GM20000 (cell line): ENCODE measurements around the gene COL6A3.

ENCODE experiments used
- DNase-seq: peaks from one replicate; pipeline ENCODE4 v3.0.0; 2012; ENCODE audit warnings: low spot score
- CTCF ChIP-seq: IDR thresholded peaks from 2 replicates; pipeline ENCODE4 v1.5.1; 2012; ENCODE audit warnings: mild to moderate bottlenecking, control low read depth; ENCODE audit errors: extremely low read depth, missing control alignments

Gene COL6A3

GRCh38 chr2:237293978-237294377, 120.0 kb downstream of the COL6A3 start:
- DNase-seq = no peak
- TF ChIP-seq CTCF = no peak

GRCh38 chr2:237291138-237291792, 122.7 kb downstream of the COL6A3 start:
- TF ChIP-seq CTCF = no peak
- DNase-seq = no peak

GRCh38 chr2:237290261-237290660, 123.7 kb downstream of the COL6A3 start:
- DNase-seq = no peak
- no peak for TF ChIP-seq CTCF

GRCh38 chr2:237289139-237289538, 124.8 kb downstream of the COL6A3 start:
- no peak for DNase-seq
- TF ChIP-seq CTCF = no peak

GRCh38 chr2:237287872-237288271, 126.1 kb downstream of the COL6A3 start:
- no peak for DNase-seq
- no peak for TF ChIP-seq CTCF

- no peak for TF ChIP-seq CTCF
These were observed 130.6 kb downstream of the COL6A3 start for GRCh38 chr2:237283131-237283928.

GRCh38 chr2:237282568-237283128, 131.3 kb downstream of the COL6A3 start:
- no peak for DNase-seq
- TF ChIP-seq CTCF = no peak

More at GRCh38 chr2:237283131-237283928, 130.6 kb downstream of the COL6A3 start:
- no peak for DNase-seq
